NCI-H187 (cell line): ENCODE measurements around the gene PTPRN2.
"Not testable (repeated sequence)": the region's sequence is repeated elsewhere in the genome, so short reads cannot be mapped to it uniquely, and the experiment has no call there.

Experiments
- DNase-seq, 2 experiments: peaks; one replicate each; lab custom pipeline; 2025; lab: John Stamatoyannopoulos, UW

Gene PTPRN2

DNA sequence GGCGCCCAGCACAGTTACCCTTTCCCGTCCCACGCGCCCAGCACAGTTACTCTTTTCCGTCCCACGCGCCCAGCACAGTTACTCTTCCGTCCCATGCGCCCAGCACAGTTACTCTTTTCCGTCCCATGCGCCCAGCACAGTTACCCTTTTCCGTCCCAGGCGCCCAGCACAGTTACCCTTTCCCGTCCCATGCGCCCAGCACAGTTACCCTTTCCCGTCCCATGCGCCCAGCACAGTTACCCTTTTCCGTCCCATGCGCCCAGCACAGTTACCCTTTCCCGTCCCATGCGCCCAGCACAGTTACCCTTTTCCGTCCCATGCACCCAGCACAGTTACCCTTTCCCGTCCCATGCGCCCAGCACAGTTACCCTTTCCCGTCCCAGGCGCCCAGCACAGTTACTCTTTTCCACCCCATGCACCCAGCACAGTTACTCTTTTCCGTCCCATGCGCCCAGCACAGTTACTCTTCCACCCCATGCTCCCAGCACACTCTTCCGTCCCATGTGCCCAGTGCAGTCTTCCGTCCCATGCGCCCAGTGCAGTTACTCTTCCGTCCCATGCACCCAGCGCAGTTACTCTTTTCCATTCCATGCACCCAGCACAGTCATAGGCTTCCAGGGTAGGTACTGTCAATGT, 853.7 kb downstream of the PTPRN2 start:
- DNase-seq, result not testable (repeated sequence)

DNA sequence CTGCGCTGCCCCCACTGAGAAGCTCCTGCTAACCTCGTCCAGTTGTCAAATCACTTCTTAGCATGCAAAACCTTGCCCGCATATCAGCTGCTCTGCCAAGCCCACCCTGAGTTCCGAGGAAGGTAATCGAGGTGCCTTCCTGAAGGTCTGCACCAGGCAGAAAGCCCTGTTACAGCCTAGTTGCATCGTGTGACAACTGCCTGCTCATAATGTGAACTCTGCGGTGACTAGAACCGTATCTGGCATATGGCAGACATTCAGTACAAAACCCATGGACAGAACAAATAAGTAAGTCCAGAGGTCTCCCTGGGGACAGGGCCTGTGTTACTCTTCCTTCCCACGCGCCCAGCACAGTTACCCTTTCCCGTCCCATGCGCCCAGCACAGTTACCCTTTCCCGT, 856.5 kb downstream of the PTPRN2 start:
- DNase-seq, result no peak

DNA sequence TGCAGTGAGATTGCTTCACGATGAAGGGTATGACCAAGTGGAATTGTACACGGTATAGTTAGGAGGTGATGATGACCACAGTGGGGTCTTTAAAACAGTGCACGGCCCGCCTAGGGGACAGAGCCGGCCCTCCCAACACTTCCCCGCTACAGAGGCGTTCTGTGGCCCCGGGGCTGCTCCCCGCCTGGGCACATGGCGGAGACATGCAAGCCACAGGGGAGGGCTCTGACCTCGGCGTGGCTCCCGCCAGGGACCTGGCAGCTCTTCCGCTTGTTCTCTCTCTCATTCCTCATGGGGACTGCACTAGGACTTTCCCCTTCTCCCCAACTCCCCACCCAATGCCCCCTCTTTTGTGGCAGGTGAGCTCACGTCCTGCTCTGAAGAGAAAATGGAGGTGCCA, 857.0 kb downstream of the PTPRN2 start:
- no peak for DNase-seq

DNA sequence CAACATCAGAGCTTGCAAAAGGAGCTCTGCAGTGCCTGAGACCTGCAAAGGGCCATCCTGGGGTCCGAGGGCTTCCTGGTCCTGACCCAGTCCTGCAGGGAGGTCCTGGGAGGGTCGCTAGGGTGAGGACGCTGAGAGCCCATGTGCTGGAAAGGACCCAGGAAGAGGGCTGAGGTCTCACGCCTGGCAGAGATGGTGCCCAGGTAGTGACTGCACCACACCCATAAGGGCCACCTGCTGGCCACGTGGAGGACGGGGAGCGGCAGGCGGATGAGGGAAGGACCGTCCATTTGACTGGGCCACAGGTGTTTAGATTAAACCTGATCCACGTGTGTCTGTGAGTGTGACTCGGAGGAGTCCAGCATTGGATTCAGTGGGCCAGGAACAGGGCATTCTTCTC, 858.1 kb downstream of the PTPRN2 start:
- no peak for DNase-seq

DNA sequence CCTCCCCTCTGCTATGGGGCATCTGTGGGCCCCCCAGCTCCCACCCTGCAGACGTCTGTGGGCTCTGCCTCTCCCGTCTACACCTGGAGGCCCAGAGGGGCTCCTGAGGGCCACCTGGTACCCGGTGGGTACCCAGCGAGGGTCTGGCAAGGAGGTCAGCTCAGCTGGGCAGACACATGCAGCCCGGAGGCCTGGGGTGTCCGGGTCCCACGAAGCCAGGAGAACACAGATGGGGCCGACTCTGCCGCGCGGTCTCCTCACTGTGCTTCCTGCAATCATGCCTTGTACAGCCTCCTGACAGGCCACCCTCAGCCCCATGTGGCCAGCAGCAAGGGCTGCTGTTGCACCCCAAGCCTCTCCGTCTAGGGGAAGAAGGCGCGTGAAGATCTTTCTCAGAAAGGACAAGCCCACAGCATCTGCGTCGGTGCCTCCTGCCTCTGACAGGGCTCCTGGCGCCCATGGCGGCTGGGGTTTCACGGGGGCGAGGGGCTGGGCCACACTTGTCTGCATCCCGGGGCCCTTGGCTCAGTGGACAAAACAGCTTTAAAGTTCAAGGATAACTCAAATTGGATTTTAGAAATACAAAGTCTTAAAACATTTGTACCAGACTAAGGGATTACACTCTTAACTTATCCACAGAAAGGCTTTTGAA, 859.5 kb downstream of the PTPRN2 start:
- DNase-seq, result no peak

DNA sequence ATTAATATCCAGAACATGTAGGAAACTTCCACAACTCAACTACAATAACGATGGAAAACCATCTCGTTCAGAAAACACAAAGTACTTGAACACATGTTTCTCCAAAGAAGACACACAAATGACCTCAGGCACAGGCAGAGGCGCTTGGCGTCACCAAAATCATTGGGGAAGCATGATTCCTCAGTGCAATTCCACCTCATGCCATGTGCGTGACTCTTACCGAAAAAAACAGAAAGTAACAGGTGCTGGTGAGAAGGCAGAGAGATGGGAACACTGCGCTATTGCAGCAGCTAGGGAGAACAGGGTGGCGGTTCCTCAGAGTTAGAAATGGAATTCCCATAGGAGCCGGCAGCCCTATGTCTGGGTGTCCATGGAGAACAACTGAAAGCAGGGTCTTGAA, 860.9 kb downstream of the PTPRN2 start:
- no peak for DNase-seq

DNA sequence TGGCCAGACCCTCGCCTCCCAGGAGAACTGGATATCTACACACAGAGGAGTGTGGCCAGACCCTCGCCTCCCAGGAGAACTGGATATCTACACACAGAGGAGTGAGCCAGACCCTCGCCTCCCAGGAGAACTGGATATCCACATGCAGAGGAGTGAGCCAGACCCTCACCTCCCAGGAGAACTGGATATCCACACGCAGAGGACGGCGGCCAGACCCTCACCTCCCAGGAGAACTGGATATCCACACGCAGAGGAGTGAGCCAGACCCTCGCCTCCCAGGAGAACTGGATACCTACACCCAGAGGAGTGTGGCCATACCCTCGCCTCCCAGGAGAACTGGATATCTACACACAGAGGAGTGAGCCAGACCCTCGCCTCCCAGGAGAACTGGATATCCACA, 862.3 kb downstream of the PTPRN2 start:
- DNase-seq, result not testable (repeated sequence)

DNA sequence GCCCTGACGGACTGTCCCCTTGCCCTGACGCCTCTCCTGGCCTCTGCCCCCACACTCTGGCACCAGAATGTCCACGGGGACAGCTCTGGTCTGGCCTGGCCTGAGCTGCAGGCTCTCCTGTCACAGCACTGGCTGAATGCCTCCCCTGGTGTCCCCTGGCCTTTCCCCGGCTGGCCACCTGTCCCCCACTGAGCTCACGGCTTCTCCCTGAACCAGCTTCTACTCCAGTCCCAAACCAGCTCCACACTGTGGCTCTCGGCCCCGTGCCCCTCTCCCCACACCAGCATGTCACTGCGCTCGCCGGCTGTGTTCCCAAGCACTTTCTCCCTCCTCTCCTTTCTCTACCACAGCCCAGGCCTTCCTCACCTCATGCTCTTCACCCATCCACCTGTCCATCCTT, 864.4 kb downstream of the PTPRN2 start:
- no peak for DNase-seq

DNA sequence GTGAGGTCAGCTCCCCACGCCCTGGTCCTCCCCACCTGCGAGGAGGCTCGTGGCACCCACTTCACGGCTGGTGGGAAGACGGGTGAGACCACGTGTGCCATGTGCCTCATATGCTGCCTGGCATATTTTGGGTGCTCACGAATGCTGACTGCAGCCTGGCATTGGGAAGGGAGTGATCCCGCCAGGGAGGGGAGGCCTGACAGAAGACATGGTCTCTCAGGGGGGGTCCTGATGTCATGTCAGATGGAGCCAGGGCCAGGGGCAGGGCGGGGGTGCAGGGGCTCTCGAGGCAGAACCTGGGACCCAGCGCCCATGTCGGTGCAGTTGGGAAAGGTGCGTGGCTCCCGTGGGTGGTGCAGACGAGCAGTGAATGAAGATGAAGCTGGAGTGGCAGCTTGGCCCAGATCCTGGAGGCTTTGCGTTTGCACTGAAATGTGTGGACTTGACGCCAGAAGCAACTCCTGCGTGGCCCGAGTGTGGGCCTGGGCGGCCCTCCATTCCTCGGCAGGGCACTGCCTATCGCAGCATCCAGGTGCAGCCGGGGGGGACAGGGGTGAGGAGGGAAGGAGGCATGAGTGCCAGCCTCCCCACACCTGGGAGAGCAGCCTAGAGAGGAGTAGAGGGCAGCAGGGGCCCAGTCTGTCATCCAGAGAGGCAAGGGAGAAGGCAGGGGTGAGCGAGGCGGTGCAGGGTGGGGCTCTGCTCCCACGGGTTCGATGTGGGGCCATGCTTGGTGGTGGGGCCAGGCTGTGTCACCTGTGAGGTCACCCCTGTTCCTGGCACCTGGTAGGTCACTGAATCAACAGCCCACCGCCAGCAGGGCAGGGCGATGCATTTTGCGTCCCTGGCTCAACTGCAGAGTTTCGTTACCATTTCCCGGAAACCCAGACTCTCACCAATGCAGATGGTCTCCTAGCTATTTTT, 865.2 kb downstream of the PTPRN2 start:
- DNase-seq, result no peak

DNA sequence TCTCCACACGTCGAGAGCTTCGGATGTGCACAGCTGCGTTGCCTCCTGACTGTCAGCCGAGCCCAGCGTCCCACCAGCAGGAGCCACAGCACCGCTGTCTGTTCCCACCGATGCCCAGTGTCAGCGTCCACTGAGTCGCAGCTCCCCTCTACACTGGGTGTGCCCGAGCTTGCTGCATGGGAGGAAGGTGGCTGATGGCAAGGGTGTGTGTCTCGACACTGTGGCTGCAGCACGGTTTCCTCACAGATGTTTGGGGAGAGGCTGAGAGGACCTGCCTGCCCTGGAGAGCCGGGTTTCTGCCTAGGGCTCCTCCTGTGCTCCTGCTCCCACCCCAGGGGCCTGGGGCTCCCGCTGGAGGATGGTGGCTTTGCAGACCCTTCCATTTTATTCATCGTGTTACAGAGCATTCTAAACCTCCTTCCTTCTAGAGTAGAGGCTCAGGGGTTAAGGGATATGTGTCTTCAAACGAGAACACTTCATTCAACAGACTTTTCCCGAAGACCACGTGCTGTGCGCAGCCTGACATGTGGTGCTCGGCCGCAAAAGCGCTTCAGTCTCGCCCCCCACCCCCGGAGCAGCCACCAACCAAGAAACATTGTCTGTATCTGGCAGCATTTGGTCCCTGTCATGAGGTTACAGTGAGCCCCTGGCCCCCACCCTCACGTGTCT, 866.0 kb downstream of the PTPRN2 start:
- DNase-seq, result no peak

DNA sequence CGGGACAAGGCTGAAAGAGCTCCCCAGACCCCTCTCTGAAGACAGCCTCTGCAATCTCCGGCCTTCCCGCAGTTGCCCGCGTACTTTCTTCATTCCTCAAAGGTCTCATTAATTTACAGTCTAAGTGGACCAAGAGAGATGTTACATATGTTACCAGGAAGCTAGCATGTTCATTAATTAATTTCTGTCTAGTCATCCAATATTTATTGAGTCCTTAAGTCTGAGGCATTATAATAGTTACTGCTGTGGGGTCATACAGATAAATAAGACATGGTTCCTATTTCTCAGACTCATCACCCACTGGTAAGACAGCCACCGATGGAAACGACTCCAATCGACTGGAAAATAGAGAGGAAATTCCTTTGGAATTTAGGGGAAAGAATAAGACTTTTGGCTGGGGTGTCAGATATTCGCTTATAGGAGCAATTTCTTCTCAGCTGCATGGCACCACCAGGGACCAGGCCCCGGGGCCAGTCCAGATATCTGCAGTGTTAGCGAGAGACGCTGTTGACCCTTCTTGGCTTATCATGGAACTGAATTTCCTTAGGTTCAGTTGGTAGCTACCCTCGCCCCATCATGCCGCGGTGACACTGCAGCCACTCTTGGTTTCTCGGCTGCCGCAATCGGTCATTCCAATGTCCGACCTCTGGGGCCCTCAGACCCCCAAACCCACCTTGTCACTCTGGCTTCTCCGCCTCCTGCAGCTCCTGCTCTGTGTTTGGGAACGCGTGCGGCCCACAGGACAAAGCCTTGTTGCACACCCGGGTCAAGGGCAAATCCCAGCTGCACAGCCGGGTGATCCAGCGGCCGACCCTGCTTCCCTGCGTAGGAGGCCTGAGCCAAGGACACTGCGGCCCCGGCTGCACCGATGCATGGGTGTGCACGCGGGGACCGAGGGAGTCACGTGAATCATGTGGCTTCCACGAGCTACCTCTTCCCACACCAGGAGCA, 867.6 kb downstream of the PTPRN2 start:
- no peak for DNase-seq

DNA sequence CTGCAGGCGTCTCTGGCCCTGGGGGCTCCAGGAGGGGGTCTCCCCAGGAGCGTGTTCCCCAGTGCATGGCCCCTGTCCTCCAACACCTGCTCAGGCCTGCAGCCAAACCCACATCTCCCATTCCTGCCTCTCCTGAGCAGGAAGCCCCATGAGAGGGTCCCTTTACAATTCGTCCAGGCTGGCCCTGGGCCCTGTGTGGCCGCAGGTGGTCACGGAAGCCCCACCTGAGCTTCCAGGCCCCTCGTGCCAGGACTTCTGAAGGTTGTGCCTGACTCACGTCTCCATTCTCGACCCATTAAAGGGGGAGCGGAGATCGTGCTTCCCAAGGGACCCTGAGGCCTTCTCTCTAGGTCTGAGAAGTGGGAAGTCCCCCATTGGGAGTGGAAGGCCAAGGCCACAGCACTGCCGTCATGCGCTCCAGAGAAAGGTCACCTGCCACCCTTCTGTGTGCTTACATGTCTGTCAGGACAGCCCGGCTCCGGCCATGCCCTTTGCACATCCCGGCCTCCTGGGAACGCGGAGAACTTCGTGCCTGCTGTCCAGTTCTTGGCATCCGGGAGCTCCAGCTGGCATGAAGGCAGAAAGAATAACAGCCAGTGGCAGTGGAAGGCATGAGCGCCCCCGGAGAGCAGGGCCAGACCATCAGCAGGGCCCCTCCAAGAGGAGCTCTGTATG, 868.5 kb downstream of the PTPRN2 start:
- no peak for DNase-seq

DNA sequence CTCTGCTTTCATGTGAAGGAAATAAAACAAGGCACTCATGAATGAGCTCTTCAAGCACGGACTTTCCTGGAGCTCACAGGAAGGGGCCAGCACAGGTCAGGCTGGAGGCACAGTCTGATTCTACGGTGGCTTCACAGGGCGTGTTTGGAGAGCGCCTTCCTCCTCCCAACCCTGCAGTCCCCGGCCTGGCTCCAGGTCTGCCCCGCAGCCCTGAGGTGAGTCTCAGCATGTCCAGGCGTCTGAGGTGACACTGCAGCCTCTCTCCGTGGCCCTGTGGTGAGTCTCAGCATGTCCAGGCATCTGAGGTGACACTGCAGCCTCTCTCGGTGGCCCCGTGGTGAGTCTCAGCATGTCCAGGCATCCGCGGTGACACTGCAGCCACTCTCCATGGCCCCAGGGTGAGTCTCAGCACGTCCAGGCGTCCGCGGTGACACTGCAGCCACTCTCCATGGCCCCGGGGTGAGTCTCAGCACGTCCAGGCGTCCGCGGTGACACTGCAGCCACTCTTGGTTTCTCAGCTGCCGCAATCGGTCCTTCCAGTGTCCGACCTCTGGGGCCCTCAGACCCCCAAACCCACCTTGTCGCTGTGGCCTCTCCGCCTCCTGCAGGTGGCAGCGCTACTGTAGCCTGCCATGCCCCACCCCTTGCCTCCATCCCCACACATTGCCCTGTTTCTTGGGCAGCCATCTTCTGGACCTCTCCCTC, 869.2 kb downstream of the PTPRN2 start:
- no peak for DNase-seq

DNA sequence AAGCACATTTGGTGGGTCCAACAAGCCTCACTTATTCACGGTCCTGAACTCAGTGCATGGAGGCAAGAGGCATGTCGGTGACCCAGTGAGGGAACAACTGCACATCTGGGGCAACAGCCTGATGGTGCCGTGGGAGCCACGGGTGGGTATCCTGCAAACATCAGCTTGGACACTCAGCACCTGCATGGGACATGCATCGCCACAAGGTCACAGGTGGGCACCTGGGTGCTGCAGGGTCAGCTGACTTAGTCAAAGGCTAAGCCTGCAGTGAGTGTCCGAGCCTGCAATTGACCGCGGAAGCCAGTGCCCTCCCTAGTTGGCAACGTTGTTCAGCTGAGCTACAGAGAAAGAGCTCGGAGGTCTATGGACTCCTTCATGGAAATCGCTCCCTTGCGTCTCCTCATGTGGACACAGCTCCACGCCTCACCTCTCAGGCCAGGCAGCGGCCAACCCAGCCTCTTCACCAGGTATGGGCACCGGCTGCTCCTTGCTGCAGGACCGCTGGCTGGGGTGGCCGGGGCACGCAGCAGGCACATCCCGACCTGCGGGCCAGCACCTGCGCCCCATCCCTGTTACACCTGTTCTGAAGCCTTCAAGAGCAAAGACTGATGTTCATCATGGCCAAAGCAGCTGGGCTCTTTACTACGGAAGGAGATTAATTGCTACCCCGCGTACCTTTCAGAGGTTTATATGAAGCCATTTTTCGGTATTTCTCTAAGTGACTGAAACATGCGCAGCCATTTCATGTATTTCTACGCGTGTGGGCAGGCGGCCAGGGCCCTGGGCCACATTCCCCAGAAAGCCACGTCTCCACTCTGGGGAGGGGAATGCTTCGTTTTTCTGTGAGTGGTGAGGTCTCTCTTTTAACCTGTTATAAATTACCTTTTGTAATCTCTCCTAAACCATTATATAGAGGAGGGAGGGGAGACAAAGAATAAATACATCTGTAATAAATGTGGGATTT, 870.1 kb downstream of the PTPRN2 start:
- DNase-seq, result no peak

DNA sequence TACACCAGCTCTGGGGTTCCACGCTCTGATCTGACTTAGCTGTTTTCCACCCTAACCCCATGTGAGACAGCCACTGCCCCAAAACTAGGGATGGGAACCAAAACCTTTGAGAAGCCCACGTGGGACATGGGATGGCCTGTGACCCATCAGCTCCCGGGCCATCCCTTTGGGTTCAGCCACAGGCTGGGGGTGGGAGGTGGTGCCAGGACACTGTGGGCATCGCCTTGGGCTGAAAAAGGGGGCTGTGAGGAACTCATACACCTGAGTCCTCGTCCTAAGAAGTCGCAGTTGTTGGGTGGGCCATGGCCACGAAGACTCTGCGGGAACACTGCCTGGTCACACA, 871.7 kb downstream of the PTPRN2 start:
- DNase-seq, result no peak

DNA sequence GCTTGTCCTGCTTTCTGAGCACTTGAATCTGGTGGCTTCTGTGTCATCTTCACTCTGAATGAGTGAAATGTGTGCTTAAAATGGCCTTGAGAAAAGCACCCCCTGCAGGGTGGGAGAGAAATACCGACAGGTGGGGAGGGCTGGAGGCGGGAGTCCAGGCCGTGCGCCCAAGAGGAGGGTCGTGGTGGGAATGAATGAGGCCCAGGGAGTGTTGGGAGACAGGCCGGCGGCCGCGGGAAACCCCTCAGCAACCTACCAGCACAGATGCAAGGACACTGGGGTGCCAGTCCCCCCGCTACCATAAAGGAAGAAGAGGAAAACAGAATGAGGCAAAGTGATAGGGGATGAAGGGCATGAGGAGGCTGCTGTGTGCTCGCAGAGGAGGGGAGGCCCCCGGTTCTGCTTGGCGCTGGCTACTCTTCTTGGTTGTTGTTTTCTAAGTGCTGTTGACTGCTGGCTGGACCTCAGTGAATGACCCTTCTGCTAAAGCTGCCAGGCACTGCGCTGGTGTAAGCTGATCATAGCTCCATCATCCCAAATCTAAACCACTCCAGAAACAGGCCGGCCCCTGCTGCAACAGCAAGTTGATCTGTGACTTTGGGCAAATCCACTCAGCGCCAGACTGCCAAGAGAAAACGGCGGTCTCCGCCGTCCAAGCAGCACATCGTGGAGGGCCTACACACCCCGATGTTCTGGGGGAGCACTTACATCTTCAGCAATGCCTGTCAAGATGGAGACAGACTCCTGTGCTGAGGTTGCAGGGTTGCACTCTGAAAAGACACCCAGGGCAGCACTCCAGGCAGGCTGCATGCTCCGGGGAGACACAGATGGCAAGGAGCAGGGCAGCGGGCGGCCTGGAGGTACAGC, 872.3 kb downstream of the PTPRN2 start:
- no peak for DNase-seq

DNA sequence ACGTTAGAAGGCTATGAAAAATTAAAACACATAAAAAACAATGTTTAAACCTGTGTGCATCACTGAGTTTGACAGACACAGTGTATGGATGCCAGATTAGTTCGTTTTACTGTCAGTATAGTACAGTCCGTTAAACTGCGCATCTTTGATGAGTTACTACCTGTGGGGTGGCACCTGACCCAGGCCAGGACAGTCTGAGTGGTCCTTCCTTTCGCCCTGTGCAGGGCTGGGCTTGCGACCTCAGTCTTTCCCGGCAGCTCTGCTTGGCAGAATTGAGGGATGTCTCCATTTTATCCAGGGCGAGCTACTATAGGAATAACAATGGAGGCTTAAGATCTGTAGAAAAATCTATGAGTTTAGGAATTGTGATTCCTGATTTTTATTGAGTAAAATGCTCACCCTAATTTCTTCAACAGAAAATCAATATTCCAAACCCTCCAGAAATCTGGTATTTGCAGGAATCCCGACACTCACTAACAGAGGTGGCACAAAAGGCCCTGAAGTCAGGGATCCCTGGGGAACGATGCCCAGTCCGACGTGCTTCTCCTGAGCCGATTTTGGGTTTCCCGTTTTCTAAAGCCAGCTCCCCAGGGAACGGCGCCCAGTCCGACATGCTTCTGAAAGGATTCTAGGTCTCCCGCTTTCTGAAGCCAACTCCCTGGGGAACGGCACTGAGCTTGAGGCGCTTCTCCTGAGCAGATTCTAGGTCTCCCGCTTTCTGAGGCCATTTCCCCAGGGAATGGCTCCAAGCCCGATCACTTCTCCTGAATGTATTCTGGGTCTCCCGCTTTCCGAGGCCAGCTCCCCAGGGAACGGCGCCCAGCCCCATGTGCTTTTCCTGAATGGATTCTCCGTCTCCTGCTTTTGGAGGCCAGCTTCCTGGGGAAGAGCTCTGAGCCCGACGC, 873.2 kb downstream of the PTPRN2 start:
- no peak for DNase-seq
